HG03439 (cell line): Measurements from ENCODE around the gene BEND3.
"Not testable (repeated sequence)": the region's sequence is repeated elsewhere in the genome, so short reads cannot be mapped to it uniquely, and the experiment has no call there.

Experiments
- ATAC-seq: cut with Tn5 transposase; IDR thresholded peaks from one replicate; pipeline ENCODE4 v1.9.1; 2021; ENCODE audit warnings: mild to moderate bottlenecking, moderate library complexity; ENCODE audit not compliant: unreplicated experiment

Gene BEND3

GRCh38 chr6:107084459-107084858 lies 30.9 kb downstream of the BEND3 start:
- ATAC-seq = not testable (repeated sequence)

- no peak for ATAC-seq
Observed at GRCh38 chr6:107083921-107084320, 31.4 kb downstream of the BEND3 start.

GRCh38 chr6:107083047-107083768 lies 32.1 kb downstream of the BEND3 start:
- ATAC-seq = peak; percentile 92

- ATAC-seq = no peak
Observed at GRCh38 chr6:107082045-107082444, 33.3 kb downstream of the BEND3 start.

GRCh38 chr6:107080036-107080435 lies 35.3 kb downstream of the BEND3 start:
- ATAC-seq = no peak

- no peak for ATAC-seq
Observed at GRCh38 chr6:107079429-107079828, 35.9 kb downstream of the BEND3 start.

GRCh38 chr6:107077710-107078109 lies 37.6 kb downstream of the BEND3 start:
- ATAC-seq = no peak

- no peak for ATAC-seq
Observed at GRCh38 chr6:107075951-107076381, 39.3 kb downstream of the BEND3 start.

- no peak for ATAC-seq
Observed at GRCh38 chr6:107070686-107071085, 44.6 kb downstream of the BEND3 start.

- ATAC-seq = no peak
Observed at GRCh38 chr6:107069631-107070548, 45.4 kb downstream of the BEND3 start.

GRCh38 chr6:107068691-107069630 lies 46.4 kb downstream of the BEND3 start:
- no peak for ATAC-seq

- peak; percentile 60 for ATAC-seq
Observed at GRCh38 chr6:107066697-107067659, 48.3 kb downstream of the BEND3 start.

GRCh38 chr6:107064579-107065065 lies 50.7 kb downstream of the BEND3 start:
- ATAC-seq = no peak

- ATAC-seq = no peak
Observed at GRCh38 chr6:107062691-107063090, 52.6 kb downstream of the BEND3 start.

- no peak for ATAC-seq
Observed at GRCh38 chr6:107061125-107062020, 53.9 kb downstream of the BEND3 start.

- ATAC-seq = no peak
Observed at GRCh38 chr6:107060704-107061103, 54.6 kb downstream of the BEND3 start.

GRCh38 chr6:107059606-107060005 lies 55.7 kb downstream of the BEND3 start:
- ATAC-seq = no peak

GRCh38 chr6:107057679-107058078 lies 57.6 kb downstream of the BEND3 start:
- no peak for ATAC-seq

- no peak for ATAC-seq
Observed at GRCh38 chr6:107056796-107057195, 58.5 kb downstream of the BEND3 start.
